H1 (cell line): ENCODE results near the gene KRT83. TPM values are rescaled to one million over a fixed set of nuclear protein-coding genes. Genes with fewer than 3 reads are reported as not detected.

Experiments used
- CTCF ChIA-PET: fragments of 300-600 bp; sonication (Branson Sonifier 250); formaldehyde crosslinking; loops from one replicate; lab custom pipeline; 2021; ENCODE audit not compliant: partially characterized antibody; lab: Charles Lee
- POLR2A ChIA-PET: fragments of 300-600 bp; sonication (Branson Sonifier 250); formaldehyde crosslinking; loops from one replicate; lab custom pipeline; 2021; ENCODE audit warnings: inconsistent platforms; ENCODE audit not compliant: partially characterized antibody; lab: Charles Lee
- DNase-seq, 2 experiments: peaks; one replicate each; pipeline versions ENCODE4 v3.0.0 to v3.0.0-alpha.2; 2010 to 2022; ENCODE audit warnings: low spot score in 2 of 2, low read depth in 1 of 2, mixed read lengths in 1 of 2
- FAIRE-seq: peaks from 2 replicates; lab custom pipeline; 2011; peaks lifted over from hg19 to GRCh38; lab: Jason Lieb, UNC
- H2AFZ ChIP-seq: 2 replicates; pipeline ENCODE4 v1.8.1; 2012; ENCODE audit warnings: low read length, inconsistent platforms
- H2AK5ac ChIP-seq: 2 replicates; pipeline ENCODE4 v1.6.1; 2013; ENCODE audit warnings: low read depth, low read length
- H2BK120ac ChIP-seq: replicated peaks from 2 replicates; pipeline ENCODE3; 2013; ENCODE audit warnings: low read depth, low read length, inconsistent platforms
- H2BK12ac ChIP-seq: 2 replicates; pipeline ENCODE4 v1.6.1; 2013; ENCODE audit warnings: low read depth, low read length
- H2BK15ac ChIP-seq: 2 replicates; pipeline ENCODE4 v1.6.1; 2013; ENCODE audit warnings: low read length
- H2BK20ac ChIP-seq: 2 replicates; pipeline ENCODE4 v1.6.1; 2013; ENCODE audit warnings: low read length
- H2BK5ac ChIP-seq: 2 replicates; pipeline ENCODE4 v1.6.1; 2013; ENCODE audit warnings: low read depth, low read length
- H3K14ac ChIP-seq: 2 replicates; pipeline ENCODE4 v1.6.1; 2013; ENCODE audit warnings: inconsistent platforms; ENCODE audit not compliant: insufficient read length
- H3K18ac ChIP-seq: 2 replicates; pipeline ENCODE4 v1.6.1; 2013; ENCODE audit warnings: low read length; ENCODE audit errors: extremely low read depth
- H3K23ac ChIP-seq: 2 replicates; pipeline ENCODE4 v1.6.1; 2013; ENCODE audit warnings: inconsistent platforms; ENCODE audit not compliant: insufficient read length
- H3K23me2 ChIP-seq: 2 replicates; pipeline ENCODE4 v1.6.1; 2013; ENCODE audit warnings: low read depth, low read length
- H3K27ac ChIP-seq: 2 replicates; pipeline ENCODE4 v1.6.1; 2011; ENCODE audit warnings: low read depth, low read length, inconsistent platforms
- H3K27me3 ChIP-seq, 4 experiments: replicated peaks in 1 of 4; 1 replicate in 1 of 4; 2 replicates in 3 of 4; pipeline versions ENCODE4 v1.6.1 to v1.8.1; 2011 to 2013; ENCODE audit warnings: low read length in 3 of 4, mild to moderate bottlenecking in 3 of 4, inconsistent platforms in 2 of 4, mixed read lengths in 2 of 4, moderate library complexity in 1 of 4; ENCODE audit not compliant: control insufficient read depth in 3 of 4, insufficient read depth in 3 of 4; ENCODE audit errors: extremely low read depth in 1 of 4
- H3K36me3 ChIP-seq, 4 experiments: 2 replicates each; pipeline versions ENCODE4 v1.6.1 to v1.8.1; 2011 to 2013; ENCODE audit warnings: mild to moderate bottlenecking in 4 of 4, low read length in 3 of 4, moderate library complexity in 2 of 4, control low read depth in 1 of 4, inconsistent platforms in 1 of 4; ENCODE audit not compliant: insufficient read depth in 4 of 4, control insufficient read depth in 2 of 4
- H3K4ac ChIP-seq: replicated peaks from 2 replicates; pipeline ENCODE3; 2013; ENCODE audit warnings: low read length, low read depth, mixed read lengths, inconsistent platforms; ENCODE audit not compliant: insufficient read length
- H3K4me1 ChIP-seq, 4 experiments: replicated peaks in 1 of 4; 1 replicate in 1 of 4; 2 replicates in 3 of 4; pipeline versions ENCODE4 v1.6.1 to v1.8.1; 2011 to 2013; ENCODE audit warnings: low read length in 3 of 4, inconsistent platforms in 2 of 4, mixed read lengths in 1 of 4; ENCODE audit not compliant: insufficient read depth in 4 of 4, control insufficient read depth in 3 of 4
- H3K4me2 ChIP-seq, 2 experiments: 2 replicates each; pipeline versions ENCODE4 v1.6.1 to v1.8.1; 2011 to 2013; ENCODE audit warnings: low read depth in 2 of 2, low read length in 2 of 2, control low read depth in 1 of 2, inconsistent platforms in 1 of 2, mild to moderate bottlenecking in 1 of 2; ENCODE audit not compliant: insufficient read depth in 1 of 2
- H3K4me3 ChIP-seq, 4 experiments: fragments of 200-600, 300-600 bp in 1 of 4; sonication (generic), shearing (Covaris generic), sonication (Bioruptor Twin) in 1 of 4; 2 replicates each; pipeline versions ENCODE4 v1.5.1 to v1.8.1; 2011 to 2016; ENCODE audit warnings: low read length in 4 of 4, low read depth in 3 of 4, control low read depth in 2 of 4, inconsistent platforms in 2 of 4, mild to moderate bottlenecking in 2 of 4, mixed read lengths in 1 of 4, moderate library complexity in 1 of 4; ENCODE audit not compliant: insufficient read depth in 2 of 4; ENCODE audit errors: extremely low read depth in 1 of 4
- H3K56ac ChIP-seq: replicated peaks from 2 replicates; pipeline ENCODE3; 2013; ENCODE audit warnings: low read depth, mild to moderate bottlenecking, mixed read lengths, low read length, inconsistent platforms; ENCODE audit not compliant: insufficient read length
- H3K79me1 ChIP-seq: 2 replicates; pipeline ENCODE4 v1.6.1; 2013; ENCODE audit warnings: low read depth, low read length, control low read depth
- H3K79me2 ChIP-seq, 2 experiments: 2 replicates each; pipeline versions ENCODE4 v1.6.1 to v1.8.1; 2012 to 2013; ENCODE audit warnings: low read length in 2 of 2, mild to moderate bottlenecking in 2 of 2, inconsistent platforms in 1 of 2; ENCODE audit not compliant: insufficient read depth in 2 of 2, control insufficient read depth in 1 of 2
- H3K9ac ChIP-seq, 4 experiments: replicated peaks in 1 of 4; 1 replicate in 1 of 4; 2 replicates in 3 of 4; pipeline versions ENCODE4 v1.6.1 to v1.8.1; 2011 to 2013; ENCODE audit warnings: low read depth in 3 of 4, low read length in 3 of 4, control low read depth in 2 of 4, mild to moderate bottlenecking in 2 of 4, moderate library complexity in 2 of 4, inconsistent platforms in 1 of 4; ENCODE audit errors: extremely low read depth in 1 of 4
- H3K9me3 ChIP-seq, 2 experiments: 2 replicates each; pipeline versions ENCODE4 v1.6.1 to v1.8.1; 2012 to 2013; ENCODE audit warnings: mild to moderate bottlenecking in 2 of 2, moderate library complexity in 2 of 2, control low read depth in 1 of 2, inconsistent platforms in 1 of 2, low read depth in 1 of 2, low read length in 1 of 2, mixed read lengths in 1 of 2; ENCODE audit not compliant: insufficient read depth in 2 of 2
- H4K20me1 ChIP-seq, 2 experiments: replicated peaks in 1 of 2; 2 replicates each; pipeline versions ENCODE3 to v1.8.1; 2011 to 2013; ENCODE audit warnings: inconsistent platforms in 2 of 2, low read length in 2 of 2, mild to moderate bottlenecking in 1 of 2; ENCODE audit not compliant: insufficient read depth in 2 of 2, control insufficient read depth in 1 of 2
- H4K5ac ChIP-seq: 2 replicates; pipeline ENCODE4 v1.6.1; 2013; ENCODE audit warnings: low read length, low read depth, mixed read lengths, inconsistent platforms; ENCODE audit not compliant: insufficient read length
- H4K8ac ChIP-seq: 2 replicates; pipeline ENCODE4 v1.8.0; 2013; ENCODE audit warnings: mild to moderate bottlenecking, moderate library complexity, low read length, inconsistent platforms; ENCODE audit not compliant: insufficient read depth; ENCODE audit errors: extremely low read depth
- H4K91ac ChIP-seq: replicated peaks from 2 replicates; pipeline ENCODE3; 2013; ENCODE audit warnings: low read length, mixed read lengths, inconsistent platforms; ENCODE audit not compliant: insufficient read length
- CEBPB ChIP-seq: IDR thresholded peaks from 2 replicates; pipeline ENCODE4 v1.6.1; 2012; ENCODE audit warnings: low read depth, low read length
- CTBP2 ChIP-seq: IDR thresholded peaks from 2 replicates; pipeline ENCODE4 v1.7.0; 2011; ENCODE audit warnings: borderline replicate concordance, mild to moderate bottlenecking, moderate library complexity, mixed read lengths, low read length; ENCODE audit not compliant: insufficient read depth, insufficient read length
- EZH2 ChIP-seq: fragments of 200-600 bp; sonication (generic); IDR thresholded peaks from 2 replicates; pipeline ENCODE4 v1.7.1; 2012; ENCODE audit warnings: low read depth, mild to moderate bottlenecking, moderate library complexity, low read length, inconsistent platforms; ENCODE audit not compliant: severe bottlenecking
- GTF2F1 ChIP-seq: IDR thresholded peaks from 2 replicates; pipeline ENCODE4 v1.6.1; 2012; ENCODE audit warnings: low read depth, low read length, improper control_type of control experiment, borderline replicate concordance
- HDAC6 ChIP-seq: IDR thresholded peaks from one replicate; pipeline ENCODE4 v1.7.1; 2012; ENCODE audit warnings: low read depth, mild to moderate bottlenecking, inconsistent platforms, low read length, moderate library complexity
- KDM4A ChIP-seq: IDR thresholded peaks from one replicate; pipeline ENCODE4 v1.7.1; 2012; ENCODE audit warnings: low read depth, mild to moderate bottlenecking, moderate library complexity, low read length, inconsistent platforms; ENCODE audit not compliant: severe bottlenecking
- NANOG ChIP-seq: IDR thresholded peaks from 2 replicates; pipeline ENCODE4 v1.6.1; 2011; ENCODE audit warnings: low read length, low read depth, mild to moderate bottlenecking, inconsistent platforms; ENCODE audit not compliant: insufficient read depth, poor library complexity, severe bottlenecking
- SAP30 ChIP-seq: fragments of 300-600 bp; sonication (generic); IDR thresholded peaks from 2 replicates; pipeline ENCODE4 v1.7.1; 2012; ENCODE audit warnings: low read length, moderate library complexity, mild to moderate bottlenecking, inconsistent platforms; ENCODE audit not compliant: insufficient read depth, insufficient replicate concordance
- SIRT6 ChIP-seq: IDR thresholded peaks from one replicate; pipeline ENCODE4 v1.7.1; 2012; ENCODE audit warnings: low read length, inconsistent platforms
- SIX5 ChIP-seq: IDR thresholded peaks from 2 replicates; pipeline ENCODE4 v1.6.1; 2011; ENCODE audit warnings: mild to moderate bottlenecking, low read depth, low read length
- TBP ChIP-seq: IDR thresholded peaks from 2 replicates; pipeline ENCODE4 v1.6.1; 2011; ENCODE audit warnings: low read depth, low read length, improper control_type of control experiment
- WGBS, 2 experiments: shearing (Covaris generic) in 1 of 2; methylation state at CpG; one replicate each; pipeline versions ENCODE4 v1.1.6 to v1.1.7; 2013 to 2015; ENCODE audit warnings: low lambda C conversion rate in 2 of 2, mixed read lengths in 2 of 2, inconsistent platforms in 1 of 2, low coverage in 1 of 2, missing lambda C conversion rate in 1 of 2; ENCODE audit not compliant: insufficient replicate concordance in 2 of 2, insufficient coverage in 1 of 2, insufficient read length in 1 of 2; ENCODE audit errors: extremely low coverage in 1 of 2, missing lambda C conversion rate in 1 of 2; 5-methylcytosine and 5-hydroxymethylcytosine counted together
- polyA plus RNA-seq, 7 experiments: library from polyadenylated mRNA; depleted of rRNA in 3 of 7; stranded (reverse) in 5 of 7; unstranded in 2 of 7; fragments of >200 nt in 5 of 7; fragments of 200-250 nt in 2 of 7; gene quantifications; 1 replicate in 5 of 7; 2 replicates in 1 of 7; 4 replicates in 1 of 7; pipeline versions ENCODE4 v1.2.1 to v1.2.3, GENCODE V29; 2011 to 2013; ENCODE audit warnings: missing spikeins in 2 of 7, mixed read lengths in 2 of 7
- total RNA-seq: library from RNA; stranded (reverse); fragmentation: NEBNext Ultra II Directional; extraction: Animal tissue kit (Norgen Biotek cat#: 25700); gene quantifications from 2 replicates; pipeline ENCODE4 v1.2.1, GENCODE V29; 2021
- TF ChIP-seq, protein P1 (sequence below): IDR thresholded peaks from 2 replicates; pipeline ENCODE4 v1.6.1; 2011; ENCODE audit warnings: low read length, improper control_type of control experiment

Gene KRT83
- total and polyA plus RNA-seq, 2 of the 8 experiments (the other 6 are each of a cell fraction or from before 2014, with no cell fraction given), result not detected

- H2BK120ac ChIP-seq, result no peak overlapping the region
- no peak for TF ChIP-seq HDAC6
- TF ChIP-seq CEBPB, result no peak
- TF ChIP-seq GTF2F1, result no peak
- no peak for TF ChIP-seq SIRT6
- no peak for TF ChIP-seq CTBP2
- TF ChIP-seq KDM4A, result no peak
- TF ChIP-seq SIX5, result no peak
- no peak for TF ChIP-seq EZH2
- TF ChIP-seq, protein P1, sequence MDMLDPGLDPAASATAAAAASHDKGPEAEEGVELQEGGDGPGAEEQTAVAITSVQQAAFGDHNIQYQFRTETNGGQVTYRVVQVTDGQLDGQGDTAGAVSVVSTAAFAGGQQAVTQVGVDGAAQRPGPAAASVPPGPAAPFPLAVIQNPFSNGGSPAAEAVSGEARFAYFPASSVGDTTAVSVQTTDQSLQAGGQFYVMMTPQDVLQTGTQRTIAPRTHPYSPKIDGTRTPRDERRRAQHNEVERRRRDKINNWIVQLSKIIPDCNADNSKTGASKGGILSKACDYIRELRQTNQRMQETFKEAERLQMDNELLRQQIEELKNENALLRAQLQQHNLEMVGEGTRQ, result no peak
- TF ChIP-seq SAP30, result no peak
- no peak for TF ChIP-seq TBP
- no peak for TF ChIP-seq NANOG
Measured at GRCh38 chr12:52285851-52286530, 35.2 kb downstream of the KRT83 start.

More at GRCh38 chr12:52285851-52286530, 35.2 kb downstream of the KRT83 start:
- Histone ChIP-seq H4K91ac (no peak overlapping the region), H2BK20ac (no peak overlapping the region), H2BK15ac (no peak overlapping the region), H3K27me3 (no peaks in the 10 kb centered on the region), H4K20me1 (no peaks in the 10 kb centered on the region), H3K14ac (no peak overlapping the region), H3K27ac (no peak overlapping the region), H2BK5ac (no peak overlapping the region), H3K23ac (no peak overlapping the region), H3K4ac (no peak overlapping the region), H3K18ac (no peak overlapping the region), H2AFZ (no peak overlapping the region), H2BK12ac (no peak overlapping the region), H4K8ac (no peak overlapping the region), H3K4me3 (no peak overlapping the region), H3K79me2 (no peaks in the 10 kb centered on the region), H3K9me3 (no peaks in the 10 kb centered on the region), H3K4me2 (no peak overlapping the region), H3K79me1 (no peaks in the 10 kb centered on the region), H4K5ac (no peak overlapping the region), H3K9ac (no peak overlapping the region), H3K56ac (no peak overlapping the region), H3K23me2 (0 out of 2 replicates have a peak, but pooled peaks cover 2% of the 10 kb centered on the region), H3K4me1 (peaks cover 0 to 2% (median 0%) of the 10 kb centered on the region in 4 experiments; a peak in 1 of 7 replicates), H3K36me3 (no peaks in the 10 kb centered on the region), H2AK5ac (no peak overlapping the region)
- 86% methylated on average over 22 of the region's 24 CpGs; no CpG with 5 or more reads in 1 of the 2 experiments for WGBS, 2 experiments
- no peak for FAIRE-seq
- CTCF ChIA-PET, result interaction anchor here (0.7 to 4.4 kb wide), 37 partner anchors 8 to 129 kb away, joined by 3 to 38 read pairs (median 5); partner anchors contain the start of genes KRT7, KRT83 and KRT86
- POLR2A ChIA-PET, result no interaction called here
- DNase-seq, result no peak
